Stimulated activated CD8-positive, alpha-beta memory T cell treated with anti-CD3 and anti-CD28 coated beads, Interleukin-7, amount 100 ng/mL, for 4 hours (primary cell): Measurements from ENCODE around the gene POMC.
A peak's percentile ranks its signal among the peaks of the same experiment; 100 is the strongest.
"Not testable (repeated sequence)": the region's sequence is repeated elsewhere in the genome, so short reads cannot be mapped to it uniquely, and the experiment has no call there.

Experiments
- DNase-seq, 2 donors: peaks; one replicate each; pipeline ENCODE4 v3.0.0-alpha.2; 2020; ENCODE audit warnings: low read depth in 2 of 2

Gene POMC

DNA sequence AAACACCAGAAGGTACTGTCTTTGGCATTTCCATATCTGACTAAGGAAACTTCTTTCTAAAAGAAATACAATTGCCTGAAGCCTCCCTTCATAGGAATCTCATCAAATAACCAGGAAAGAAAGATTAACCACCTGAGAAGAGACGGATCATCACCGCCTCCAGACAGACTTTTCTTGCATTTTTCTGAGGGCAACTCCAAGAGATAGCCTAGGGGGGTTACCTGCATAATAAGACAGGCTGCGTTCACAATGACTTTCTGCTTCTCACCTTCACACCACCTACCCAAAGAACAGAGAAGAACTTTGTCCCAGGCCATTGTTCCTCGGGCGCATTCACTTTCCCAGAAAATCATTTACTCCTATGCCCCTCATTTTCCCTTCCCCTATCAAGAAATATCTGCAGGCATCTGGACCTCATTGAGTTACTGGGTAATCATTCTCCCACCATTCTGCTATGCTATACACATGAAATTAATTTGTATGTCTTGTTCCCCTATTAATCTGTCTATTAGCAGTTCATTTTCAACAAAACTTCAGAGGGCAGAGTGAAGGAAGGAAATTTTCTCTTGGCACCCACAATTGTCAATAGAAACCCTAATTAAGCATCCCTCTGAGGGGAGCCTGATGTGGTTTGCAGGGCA lies 8.3 kb upstream of the POMC start:
- no peak for DNase-seq

- no peak for DNase-seq
Measured at GRCh38 chr2:25176138-25176537, 7.8 kb upstream of the POMC start.

DNA sequence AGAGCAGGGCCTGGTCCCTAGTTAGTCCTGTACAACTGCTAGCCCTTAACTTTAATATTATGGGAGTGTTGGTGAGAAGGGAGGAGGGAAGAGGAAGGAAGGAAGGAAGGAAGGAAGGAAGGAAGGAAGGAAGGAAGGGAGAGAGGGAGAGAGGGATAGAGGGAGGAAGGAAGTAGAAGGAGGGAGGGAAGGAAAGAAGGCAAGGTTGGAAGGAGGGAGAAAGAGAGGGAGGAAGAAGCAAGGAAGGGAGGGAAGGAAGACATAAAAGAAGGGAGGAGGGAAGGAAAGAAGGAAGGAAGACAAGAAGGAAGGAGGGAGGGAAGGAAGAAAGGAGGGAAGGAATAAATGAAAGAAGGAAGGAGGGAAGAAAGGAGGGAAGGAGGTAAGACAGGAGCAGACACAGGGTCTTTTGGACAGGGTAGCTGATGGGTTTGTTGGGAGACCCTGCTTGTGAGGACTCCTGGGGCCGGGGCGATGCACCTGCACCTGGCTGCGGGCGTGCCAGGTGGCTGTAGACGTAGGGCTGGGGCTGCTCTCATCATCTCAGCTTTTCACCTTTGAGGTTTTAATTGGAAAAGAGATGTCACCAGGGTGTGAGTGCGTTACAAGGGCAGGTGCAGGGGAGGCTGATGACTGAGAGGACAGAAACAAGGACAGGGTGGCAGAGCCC lies 5.9 kb upstream of the POMC start:
- no peak for DNase-seq

- no peak for DNase-seq
Measured at GRCh38 chr2:25173719-25174118, 5.3 kb upstream of the POMC start.

DNA sequence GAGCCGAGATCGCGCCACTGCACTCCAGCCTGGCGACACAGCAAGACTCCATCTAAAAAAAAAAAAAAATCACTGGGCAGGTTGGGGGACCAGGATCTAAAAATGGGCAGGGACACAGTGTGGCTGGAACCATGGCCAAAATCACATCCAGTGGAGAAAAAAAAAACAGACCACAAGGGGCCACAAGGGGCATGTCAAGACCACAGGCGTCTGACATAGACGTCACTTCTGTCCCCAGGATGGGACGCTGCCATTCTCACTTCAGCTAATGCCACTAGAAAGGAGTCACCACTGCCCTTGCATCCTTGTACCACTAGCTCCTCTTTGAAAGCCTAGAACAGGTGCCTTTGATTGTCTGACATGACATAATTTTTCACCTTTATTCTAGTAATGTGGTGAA lies 2.5 kb upstream of the POMC start:
- DNase-seq: no peak

- no peak for DNase-seq
Measured at GRCh38 chr2:25169073-25169470, 692 bp upstream of the POMC start.

DNA sequence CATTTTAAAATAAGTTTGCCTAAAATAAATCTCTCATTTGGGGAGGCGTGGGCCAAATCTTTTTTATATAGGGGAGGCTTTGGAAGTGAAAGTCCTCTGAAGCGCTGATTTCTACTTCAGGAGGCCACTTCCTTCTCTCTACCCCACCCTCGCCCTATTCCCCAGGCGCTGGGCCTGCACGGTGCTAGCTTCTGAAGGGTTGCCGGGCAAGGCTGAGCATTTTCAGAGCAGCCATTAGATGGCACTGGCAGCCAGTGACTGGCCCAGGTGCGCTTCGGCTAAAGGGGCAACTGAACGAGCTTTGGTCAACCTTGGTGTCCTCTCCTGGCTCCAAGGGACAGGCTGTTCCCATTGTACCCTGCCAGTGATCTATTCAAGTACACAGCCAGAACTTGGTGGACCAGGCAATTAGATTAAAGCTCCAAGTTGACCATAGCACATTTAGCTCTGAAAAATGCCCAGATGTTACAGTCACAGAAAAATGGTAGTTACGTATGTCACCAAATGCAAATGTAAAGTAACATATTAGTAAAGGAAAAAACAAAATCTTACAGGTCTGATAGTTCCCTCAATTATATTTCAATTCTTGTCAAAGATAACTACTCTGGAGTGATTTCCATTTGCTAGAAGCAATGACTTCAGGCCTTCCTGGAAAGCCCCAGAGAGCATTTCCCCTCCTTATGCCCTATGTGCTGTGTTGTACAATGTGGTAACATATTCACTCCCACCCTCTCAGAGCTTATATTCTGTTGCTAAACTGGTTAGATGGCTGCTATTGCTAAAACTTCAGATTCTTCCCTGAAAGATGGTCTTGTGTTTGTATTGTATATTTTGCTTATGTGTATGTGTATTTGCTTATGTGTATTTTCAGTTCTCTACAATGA lies 2.1 kb downstream of the POMC start:
- peak in 1 of 2 donors; percentile 26 for DNase-seq

GRCh38 chr2:25164561-25164960 lies 3.8 kb downstream of the POMC start:
- DNase-seq: no peak

DNA sequence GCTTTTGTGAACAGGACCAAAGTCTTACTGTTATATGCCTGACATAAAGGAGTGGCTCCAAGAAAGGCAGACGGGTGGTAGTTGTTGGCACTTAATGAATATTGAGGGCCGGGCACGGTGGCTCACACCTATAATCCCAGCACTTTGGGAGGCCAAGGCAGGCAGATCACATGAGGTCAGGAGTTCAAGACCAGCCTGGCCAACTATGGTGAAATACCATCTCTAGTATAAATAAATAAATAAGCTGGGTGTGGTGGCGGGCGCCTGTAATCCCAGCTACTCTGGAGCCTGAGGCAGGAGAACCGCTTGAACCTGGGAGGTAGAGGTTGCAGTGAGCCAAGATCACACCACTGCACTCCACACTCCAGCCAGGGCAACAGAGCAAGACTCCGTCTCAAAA lies 6.3 kb downstream of the POMC start:
- DNase-seq: not testable (repeated sequence)

DNA sequence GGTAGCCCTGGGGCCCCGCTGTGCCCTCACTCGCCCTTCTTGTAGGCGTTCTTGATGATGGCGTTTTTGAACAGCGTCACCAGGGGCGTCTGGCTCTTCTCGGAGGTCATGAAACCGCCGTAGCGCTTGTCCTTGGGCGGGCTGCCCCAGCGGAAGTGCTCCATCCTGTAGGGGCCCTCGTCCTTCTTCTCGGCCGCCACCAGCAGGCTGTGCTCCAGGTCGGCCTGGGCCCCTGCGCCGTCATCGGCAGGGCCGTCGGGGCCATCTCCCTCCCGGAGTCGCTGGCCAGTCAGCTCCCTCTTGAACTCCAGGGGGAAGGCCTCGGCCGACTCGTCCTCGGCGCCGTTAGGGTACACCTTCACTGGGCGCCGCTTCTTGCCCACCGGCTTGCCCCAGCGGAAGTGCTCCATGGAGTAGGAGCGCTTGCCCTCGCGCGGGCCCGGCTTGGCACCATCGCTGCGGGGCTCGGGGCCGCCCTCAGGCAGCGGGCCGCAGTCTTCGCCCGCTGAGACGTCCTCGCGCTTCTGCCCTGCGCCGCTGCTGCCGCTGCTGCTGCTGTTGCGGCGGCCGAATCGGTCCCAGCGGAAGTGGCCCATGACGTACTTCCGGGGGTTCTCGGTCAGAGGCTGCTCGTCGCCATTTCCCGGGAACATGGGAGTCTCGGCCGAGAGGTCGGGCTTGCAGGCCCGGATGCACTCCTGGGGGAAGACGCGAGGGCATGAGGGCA lies 7.2 kb downstream of the POMC start:
- DNase-seq: peak; percentile 54 to 71

GRCh38 chr2:25160376-25160775 lies 8.0 kb downstream of the POMC start:
- no peak for DNase-seq

DNA sequence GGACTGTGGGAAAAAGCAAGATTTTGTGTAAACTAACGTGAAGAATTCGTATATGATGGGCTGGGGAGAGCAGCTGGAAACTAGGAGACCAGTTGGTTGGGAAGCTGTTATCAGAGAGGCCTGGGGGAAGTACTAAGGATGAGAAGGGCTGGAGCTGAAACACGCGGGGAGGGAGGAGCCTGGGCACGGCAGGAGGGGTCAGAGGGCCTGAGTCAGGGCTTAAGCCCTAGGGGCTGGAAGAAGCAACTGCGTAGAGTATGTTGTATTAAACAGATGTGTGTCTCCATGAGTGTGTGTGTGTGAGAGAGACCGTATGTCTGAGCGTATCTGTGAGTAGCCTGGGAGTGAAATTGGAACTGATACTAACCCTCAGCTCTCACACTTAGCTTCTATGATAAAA lies 8.4 kb downstream of the POMC start:
- DNase-seq: no peak

GRCh38 chr2:25158096-25158852 lies 10.1 kb downstream of the POMC start:
- DNase-seq: no peak

DNA sequence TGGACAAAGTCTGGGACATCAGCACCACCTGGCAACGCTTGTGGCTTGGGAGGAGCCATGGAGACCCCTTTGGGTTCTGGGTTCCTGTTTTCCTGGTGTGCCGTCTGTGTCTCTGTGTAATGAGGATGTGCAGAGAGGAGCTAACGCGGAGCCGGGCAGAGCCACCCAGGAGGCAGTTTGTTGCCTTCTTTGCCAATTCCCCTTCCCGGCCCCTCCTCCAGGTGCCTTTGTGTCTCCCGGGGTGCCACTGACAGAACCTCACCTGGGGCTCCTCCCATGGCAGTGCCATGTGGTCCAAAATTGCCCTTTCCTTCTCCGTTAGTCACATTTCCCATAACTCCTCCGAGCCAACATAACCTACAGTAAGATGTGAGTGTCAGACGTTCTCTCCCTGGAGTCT lies 13.0 kb downstream of the POMC start:
- DNase-seq: no peak

GRCh38 chr2:25151718-25152117 lies 16.7 kb downstream of the POMC start:
- DNase-seq: no peak

- not testable (repeated sequence) for DNase-seq
Measured at GRCh38 chr2:25150993-25151392, 17.4 kb downstream of the POMC start.

GRCh38 chr2:25149646-25150045 lies 18.7 kb downstream of the POMC start:
- no peak for DNase-seq

DNA sequence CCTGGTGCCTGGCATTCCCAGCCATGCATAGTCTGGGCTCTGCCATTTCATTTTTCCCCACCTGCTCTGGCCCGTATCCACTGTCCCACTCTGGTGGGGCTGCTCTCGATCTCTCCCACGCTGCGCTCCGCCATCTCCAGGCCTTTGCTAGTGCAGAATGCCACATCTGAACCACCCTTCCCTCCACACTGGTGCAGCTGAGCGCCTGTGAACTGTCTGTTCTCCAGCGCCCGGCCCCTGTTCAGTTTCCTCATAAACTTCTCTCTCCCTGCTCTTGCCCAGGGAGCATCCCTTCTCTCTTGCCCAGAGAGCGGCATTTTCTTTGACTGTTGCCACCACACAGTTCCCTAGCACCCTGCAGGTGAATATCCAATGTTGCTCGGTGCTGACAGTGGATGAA lies 21.5 kb downstream of the POMC start:
- DNase-seq: no peak

DNA sequence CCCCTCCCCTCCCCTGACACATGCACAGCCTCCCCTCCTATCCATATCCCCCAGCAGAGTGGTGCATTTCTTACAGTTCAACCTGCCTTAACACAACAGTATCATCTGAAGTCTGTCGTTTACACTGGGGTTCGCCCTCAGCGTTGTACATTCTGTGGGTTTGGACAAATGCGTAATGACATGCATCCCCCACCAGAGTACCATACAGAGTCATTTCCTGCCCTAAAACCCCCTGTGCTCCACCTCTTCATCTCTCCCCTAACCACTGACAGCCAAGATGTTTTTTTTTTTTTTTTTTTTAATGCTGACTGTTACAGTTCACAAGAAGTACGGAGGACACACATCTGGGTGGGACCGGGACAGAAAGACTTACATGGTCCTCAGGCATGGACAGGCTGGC lies 22.6 kb downstream of the POMC start:
- DNase-seq: no peak

DNA sequence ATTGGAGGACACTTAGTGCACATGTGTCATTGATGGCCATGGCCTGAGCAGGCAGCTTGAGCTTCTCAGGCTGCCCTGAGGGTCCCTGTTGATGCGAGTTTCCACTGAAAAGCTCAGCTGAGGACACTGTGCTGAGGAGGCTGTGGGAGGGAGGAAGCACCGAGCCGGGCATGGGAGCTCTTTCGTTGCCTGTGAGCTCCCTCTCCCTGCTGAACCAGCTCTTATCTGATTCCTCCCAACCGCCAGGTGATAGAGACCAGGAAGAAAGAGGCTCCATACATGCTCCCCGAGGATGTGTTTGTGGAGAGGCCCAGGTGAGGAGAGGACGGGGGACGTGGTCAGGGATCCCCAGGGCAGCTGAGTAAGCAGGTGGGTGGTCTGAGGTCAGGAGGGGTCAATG lies 27.3 kb downstream of the POMC start:
- no peak for DNase-seq

GRCh38 chr2:25140535-25140934 lies 27.8 kb downstream of the POMC start:
- DNase-seq: not testable (repeated sequence)
